HG03139 (cell line): ENCODE measurements around the gene RCCD1.
"Not testable (repeated sequence)": the region's sequence is repeated elsewhere in the genome, so short reads cannot be mapped to it uniquely, and the experiment has no call there.

ENCODE experiments used
- ATAC-seq: cut with Tn5 transposase; IDR thresholded peaks from one replicate; pipeline ENCODE4 v1.9.1; 2021; ENCODE audit not compliant: unreplicated experiment

The RCCD1 gene

DNA sequence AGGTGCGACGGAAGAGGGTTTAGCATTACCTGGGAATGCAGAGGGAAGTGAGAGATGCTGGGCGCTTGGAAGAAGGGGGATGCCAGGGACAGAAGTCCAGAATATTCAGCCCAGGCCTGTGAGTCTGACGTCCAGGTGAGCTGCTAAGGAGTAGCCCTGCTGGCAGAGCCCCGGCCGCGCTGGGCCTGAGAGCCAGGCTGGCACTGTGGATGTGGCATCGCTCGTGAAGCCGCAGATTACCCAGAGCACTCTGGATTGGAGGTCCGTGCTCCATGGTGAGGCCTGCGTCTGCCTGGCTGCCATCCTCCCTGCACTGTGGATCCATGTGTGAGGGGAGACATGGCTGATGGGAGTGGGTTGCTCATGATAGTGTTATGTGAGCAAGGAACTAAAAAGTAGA, 37.1 kb upstream of the RCCD1 start:
- ATAC-seq: no peak

DNA sequence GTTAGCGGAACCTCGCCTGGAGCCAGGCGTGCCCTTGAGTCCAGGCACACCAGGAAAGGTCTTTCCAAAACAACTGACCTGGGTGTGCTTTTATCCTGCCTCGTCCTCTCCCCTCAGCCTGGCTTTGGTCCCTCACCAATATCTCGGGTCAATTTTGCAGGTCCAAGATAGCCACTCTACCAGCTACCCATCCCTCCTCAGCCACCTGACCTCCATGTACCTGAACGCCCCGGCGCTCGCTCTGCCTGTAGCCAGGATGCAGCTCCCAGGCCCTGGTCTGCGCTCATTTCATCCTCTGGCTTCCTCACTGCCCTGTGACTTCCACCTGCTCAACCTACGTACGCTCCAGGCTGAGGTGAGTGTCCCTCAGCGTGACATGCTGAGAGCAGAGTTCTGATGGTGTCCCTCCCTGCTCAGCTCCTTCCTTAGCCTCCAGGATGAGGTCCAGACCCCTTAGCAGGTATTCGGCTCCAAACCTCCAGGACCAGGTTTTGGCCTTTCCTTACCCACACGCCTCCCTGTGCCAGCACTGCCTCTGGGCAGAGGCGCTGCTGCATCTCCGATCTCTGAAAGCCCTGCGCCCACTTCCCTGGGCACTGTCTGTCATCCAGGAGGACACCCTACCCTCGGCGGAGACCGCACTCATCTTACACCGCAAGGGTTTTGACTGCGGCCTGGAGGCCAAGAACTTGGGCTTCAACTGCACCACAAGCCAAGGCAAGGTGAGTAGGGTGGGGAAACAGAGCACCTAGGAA, 36.5 kb upstream of the RCCD1 start:
- no peak for ATAC-seq

DNA sequence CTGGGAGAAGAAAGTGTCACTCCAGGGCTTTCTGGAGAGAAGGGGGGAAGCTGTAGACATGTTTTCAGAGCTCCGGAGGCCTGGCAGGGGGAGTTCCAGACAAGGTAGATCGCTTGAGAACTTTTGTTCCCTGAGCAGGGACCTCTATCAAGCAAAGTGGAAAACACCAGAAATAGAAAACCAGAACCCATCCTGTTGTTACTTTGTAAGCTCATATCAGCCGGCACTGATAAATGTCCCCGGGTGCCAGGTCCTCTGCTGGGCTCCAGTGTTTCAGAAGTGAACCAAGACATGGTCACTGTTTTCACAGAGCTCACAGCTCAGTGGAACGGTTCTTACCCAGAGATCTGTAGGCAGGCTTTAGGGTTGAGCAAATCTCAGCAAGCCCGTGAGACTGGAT, 35.8 kb upstream of the RCCD1 start:
- ATAC-seq: no peak

DNA sequence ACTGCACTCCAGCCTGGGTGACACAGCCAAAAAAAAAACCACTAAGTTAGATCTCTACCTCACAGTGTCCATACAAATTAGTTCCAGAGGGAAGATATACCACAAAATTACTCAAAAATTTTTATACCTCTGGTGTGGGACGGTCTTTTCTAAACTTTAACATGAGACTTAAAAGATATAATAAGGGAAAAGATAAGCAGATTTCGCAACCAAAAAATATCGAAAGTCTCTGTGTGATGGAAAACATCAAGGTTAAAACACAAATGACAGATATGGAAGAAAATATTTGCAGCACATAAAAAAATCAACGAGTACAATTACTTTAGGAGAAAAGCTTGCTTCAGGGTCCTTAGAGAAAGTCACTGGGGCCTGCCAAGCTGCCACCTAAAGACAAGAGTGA, 32.8 kb upstream of the RCCD1 start:
- ATAC-seq: no peak

DNA sequence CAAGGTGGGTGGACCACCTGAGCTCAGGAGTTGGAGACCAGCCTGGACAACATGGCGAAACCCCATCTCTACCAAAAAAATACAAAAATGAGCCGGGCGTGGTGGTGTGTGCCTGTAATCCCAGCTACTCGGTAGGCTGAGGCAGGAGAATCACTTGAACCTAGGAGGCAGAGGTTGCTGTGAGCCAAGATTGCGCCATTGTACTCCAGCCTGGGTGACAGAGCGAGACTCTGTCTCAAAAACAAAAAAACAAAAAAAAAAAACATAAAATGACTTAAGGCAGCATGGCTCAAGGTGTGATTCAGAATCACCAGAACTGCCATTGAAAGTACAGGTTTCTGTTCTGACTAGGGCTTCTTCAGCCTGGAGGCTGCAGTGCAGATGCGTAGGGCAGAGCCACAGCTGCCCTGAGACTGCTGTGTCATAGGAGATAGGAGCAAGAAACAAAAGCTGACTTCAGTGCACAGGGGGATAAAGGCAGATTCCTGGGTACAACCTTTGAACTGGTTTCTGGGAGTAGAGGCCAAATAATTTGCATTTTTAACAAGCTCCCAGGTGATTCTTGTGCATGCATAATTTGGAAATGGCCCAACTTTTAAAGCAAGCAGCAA, 31.9 kb upstream of the RCCD1 start:
- peak; percentile 51 for ATAC-seq

DNA sequence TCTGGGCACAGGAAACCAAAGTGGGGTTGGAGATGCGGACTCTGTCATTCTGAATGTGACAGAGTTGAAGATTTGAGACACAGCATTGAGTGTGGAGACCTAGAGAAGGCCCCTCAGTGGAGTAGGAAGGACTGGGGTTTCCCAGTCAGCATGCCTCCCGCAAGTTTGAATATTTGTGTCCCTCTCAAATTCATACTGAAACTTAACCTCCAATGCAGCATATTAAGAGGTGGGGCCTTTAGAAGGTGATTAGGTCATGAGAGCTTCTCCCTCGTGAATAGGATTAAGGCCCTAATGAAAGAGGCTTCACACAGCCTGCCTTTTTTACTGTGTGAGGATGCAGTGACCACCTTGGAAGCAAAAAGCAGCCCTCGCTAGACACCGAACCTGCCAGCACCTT, 30.3 kb upstream of the RCCD1 start:
- peak; percentile 72 for ATAC-seq

DNA sequence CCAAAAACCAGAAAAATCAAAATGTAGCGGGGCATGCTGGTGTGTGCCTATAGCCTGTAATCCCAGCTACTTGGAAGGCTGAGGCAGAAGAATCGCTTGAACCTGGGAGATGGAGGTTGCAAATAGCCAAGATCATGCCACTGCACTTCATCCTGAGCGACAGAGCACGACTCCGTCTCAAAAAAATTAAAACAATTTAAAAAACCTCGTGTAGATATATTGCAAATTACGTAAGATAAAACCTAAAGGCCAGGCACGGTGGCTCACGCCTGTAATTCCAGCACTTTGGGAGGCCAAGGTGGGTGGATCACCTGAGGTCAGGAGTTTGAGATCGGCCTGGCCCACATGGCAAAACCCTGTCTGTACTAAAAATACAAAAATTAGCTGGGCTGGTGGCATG, 27.9 kb upstream of the RCCD1 start:
- ATAC-seq: not testable (repeated sequence)

DNA sequence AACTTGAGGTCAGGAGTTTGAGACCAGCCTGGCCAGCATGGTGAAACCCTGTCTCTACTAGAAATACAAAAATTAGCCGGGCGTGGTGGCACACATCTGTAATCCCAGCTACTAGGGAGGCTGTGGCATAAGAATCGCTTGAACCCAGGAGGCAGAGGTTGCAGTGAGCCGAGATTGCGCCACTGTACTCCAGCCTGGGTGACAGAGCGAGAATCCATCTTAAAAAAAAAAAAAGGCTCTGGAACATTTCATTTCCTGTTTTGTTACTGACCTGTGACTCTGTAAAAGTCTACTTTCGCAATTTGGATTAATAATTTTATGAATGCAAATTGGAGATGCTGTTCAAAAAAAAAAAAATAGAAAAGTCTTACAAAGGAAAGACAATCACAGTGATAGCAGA, 26.6 kb upstream of the RCCD1 start:
- not testable (repeated sequence) for ATAC-seq

DNA sequence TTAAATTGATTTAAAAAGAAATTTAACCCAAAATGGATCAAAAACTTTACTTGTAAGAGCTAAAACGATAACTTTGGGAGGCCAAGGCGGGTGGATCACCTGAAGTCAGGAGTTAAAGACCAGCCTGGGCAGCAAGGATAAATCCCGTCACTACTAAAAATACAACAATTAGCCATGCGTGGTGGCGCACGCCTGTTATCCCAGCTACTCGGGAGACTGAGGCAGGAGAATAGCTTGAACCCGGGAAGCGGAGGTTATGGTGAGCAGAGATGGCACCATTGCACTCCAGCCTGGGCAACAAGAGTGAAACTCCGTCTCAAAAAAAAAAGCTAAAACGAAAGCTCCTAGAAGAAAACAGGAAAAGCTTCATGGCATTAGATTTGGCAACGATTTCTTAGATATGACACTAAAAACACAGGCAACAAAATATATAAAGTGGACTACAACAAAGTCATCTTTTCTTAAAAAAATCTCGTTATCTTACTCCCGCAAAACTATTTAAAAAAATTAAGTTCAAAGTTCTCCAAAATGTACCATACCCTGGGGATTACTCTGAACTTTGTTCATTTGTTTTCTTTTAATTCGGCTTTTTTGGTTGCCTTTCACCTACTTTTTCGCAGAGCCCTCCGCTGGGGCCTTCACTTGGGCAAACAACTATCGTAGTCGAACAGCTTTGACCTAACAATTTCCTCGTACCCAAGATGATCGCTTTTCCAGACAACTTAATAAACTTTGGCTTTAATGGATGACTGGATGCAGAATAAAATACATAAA, 25.3 kb upstream of the RCCD1 start:
- no peak for ATAC-seq

DNA sequence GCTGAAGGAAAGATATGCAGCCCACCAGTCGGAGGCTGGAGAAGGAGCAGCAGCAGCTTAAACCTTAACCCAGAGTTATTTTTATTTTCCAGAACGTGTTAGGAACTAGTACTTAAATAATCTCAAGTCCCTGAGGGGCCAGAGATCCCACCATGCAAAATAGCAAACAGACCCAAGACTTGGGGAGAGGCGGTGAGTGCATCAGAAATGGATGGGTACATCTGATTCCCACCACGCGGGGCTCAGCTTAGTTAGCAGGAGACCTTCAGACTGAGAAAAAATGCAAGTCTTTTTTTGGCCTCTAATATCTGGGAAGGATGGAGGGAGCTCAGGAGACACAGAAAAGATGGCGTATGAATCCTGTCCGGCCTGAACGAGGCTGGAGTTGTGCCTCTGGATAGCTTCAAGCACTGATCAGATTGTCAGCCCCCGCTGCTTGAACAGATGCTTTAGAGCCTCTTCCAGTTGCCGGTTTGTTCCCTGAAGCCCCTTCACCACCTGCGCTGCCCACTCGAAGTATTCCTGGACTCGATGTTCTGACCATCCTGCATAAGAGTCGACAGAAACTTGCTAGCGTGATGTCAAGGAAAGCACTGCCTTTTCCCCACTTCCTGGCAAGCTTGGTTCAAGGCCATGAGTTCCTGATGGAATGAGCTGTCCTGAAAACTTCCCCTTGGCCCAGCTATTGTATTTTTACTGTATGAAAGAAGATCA, 23.7 kb upstream of the RCCD1 start:
- ATAC-seq: no peak

DNA sequence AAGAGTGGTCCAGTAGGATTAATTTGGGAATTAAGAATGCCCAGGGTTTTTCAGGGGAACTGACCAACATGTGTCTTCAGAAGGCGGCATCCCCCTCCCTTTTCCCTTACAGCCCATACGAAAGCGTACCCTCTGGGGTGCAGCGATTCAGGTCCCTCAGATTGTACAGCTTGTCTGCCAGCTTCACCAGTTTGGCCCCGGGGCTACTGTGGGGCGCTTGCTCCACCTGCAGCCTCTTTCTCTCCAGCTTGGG, 23.2 kb upstream of the RCCD1 start:
- ATAC-seq: no peak

DNA sequence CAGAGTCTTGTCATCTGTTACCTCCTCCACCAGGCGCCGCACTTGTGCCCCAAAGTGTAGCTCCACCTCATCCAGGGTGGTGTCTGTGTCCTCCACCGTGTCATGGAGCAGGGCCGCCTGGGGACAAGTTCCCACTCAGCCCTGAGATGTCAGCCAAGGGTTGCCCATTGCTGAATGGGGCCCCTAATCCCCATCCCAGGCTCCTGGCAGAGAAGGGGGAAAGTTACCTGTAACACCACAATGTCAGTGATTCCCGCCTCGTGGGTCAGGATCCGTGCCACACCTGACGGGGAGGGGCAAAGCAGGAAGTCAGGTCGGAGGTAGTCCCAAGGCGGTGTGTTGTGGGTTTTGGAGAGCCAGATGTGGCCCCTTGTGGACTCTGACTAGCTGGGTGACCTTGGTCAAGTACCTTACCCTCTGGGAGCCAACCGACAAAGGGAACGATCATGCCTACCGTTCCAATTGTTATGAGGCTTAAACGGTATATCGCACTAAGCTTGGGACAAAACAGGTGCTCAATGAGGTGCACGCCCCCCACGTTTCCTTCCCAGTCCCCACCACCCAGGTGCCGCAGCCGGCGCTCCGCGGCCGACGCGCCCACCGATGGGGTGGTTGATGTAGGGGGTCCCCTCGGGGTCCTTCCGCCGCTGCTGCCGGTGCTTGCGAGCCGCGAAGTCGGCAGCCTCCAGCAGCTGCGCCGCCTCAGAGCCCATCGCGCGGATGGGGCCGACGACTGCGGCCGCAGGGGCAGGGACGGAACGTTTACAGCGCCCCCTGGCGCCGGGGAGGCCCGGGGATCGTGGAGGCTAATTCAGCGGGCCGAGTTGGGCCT, 22.6 kb upstream of the RCCD1 start, which contains the start of gene HDDC3:
TSS of gene HDDC3 (minus strand) at position 722 of the 832 bp plus-strand sequence. CDS start at position 713, 9 bp downstream.
- peak; percentile 43 for ATAC-seq

DNA sequence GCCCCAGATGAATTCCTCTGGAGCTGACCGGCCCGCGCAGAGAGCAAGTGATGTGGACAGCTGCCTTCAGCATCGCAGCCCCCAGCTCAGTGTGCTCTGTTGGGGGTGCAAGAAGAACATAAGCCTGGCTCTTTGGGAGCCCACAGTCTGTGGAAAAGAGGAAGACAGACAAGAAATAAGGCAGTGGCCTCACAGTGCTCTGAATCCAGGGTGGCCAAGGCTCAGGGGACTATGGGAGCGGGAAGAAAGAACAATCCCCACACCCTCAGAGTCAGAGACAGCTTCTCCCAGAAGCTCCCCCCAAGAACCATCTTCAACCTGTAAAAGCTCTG, 22.1 kb upstream of the RCCD1 start:
- no peak for ATAC-seq

DNA sequence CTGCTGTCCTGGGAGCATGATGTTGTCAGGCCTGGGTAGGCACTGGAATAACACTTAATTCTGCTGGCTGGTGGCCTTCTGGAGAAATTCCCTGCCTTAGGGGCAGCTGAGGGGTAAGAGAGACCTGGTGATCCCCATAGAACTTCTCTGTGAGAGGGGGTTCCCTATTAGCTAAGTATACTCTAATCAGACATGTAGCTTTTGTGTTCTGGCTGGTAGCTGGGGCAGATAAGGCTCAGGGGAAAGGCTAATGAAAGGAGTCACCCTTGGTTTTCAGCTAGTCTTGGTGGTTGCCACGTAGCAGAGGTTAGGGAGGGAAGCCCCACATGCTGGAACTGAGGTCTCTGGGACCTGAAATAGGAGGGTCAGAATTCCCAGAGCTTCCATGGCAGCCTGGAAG, 21.4 kb upstream of the RCCD1 start:
- no peak for ATAC-seq

DNA sequence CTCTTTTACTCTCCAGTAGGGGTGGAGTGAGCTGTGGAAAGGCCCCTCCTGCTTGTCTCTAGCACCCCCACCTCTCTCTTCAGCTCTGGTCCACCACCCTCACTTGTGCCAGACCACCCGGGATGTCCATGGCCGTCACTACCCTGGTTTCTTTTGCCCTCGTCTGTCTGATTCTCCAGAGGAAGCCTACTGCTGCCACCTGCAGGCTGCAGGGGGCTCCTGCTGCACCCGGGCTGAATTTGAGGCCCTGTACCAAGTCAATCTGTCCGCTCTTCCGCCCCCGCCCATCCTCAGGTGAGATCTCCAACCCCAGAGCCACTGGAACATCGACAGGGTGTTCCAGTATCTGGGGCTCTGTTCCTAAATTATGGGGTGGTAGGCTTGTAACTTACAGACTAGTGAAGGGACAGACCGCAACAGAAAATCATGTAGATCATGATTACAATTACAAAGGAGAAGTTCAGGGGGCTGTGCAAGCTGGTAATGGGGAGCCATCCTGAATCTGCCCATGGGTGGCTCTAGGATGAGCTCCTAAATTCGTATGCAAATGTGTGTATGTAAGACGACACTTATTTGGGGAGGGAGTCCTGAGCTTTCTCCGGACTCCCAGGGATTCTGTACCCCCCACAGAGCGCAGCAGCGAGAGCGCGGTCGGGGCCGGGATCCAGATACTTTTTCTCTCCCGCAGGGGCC, 20.3 kb upstream of the RCCD1 start:
- peak; percentile 37 for ATAC-seq

DNA sequence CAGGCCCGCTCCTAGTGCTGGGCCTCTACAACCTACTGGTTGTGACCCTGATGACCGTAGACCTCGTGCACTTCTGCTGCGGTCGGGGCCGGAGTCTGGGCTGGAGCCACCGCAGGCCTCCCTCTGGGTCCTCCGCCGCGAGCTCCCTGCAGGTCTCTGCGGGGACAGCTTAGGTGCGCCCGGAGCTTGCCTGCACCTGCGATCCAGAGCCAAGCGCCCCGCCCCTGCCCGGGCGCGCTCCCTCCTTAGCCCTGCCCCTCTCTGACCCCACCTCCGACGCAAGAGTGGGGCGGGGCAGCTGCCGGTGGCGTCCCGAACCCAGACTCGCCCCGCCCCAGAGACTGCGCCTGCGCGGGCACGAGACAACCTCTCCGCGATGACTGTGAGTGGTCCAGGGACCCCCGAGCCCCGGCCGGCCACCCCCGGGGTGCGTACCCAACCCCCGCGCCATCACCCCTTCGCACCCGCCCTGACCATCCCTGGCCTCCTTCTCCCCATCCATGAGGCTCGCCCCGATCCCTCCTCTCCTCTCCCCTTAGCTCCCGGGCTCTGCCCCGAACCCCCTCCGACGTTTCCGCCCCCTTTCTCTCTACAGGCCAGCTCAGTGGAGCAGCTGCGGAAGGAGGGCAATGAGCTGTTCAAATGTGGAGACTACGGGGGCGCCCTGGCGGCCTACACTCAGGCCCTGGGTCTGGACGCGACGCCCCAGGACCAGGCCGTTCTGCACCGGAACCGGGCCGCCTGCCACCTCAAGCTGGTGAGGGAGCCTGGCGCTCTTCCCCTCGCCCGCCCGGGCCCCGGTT, 19.5 kb upstream of the RCCD1 start, which contains the start of gene UNC45A:
TSS of gene UNC45A (plus strand) at position 337 of the 803 bp plus-strand sequence. CDS start at position 377, 40 bp downstream.
- peak; percentile 57 for ATAC-seq

DNA sequence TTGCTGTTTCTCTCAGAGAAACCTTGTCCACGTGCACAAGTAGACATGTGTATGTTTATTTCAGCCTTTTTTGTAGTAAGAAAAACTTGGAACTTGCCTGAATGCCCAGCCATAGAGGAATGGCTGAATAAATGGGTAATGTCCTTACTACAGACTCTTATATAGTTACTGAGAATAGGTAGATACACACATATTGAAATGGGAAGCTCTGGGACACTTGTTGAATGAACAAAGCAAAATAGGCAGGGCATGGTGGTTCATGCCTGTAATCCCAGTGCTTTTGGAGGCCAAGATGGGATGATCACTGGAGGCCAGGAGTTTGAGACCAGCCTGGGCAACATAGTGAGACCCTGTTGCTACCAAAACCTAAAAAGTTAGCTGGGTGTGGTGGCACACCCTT, 17.9 kb upstream of the RCCD1 start:
- ATAC-seq: no peak

DNA sequence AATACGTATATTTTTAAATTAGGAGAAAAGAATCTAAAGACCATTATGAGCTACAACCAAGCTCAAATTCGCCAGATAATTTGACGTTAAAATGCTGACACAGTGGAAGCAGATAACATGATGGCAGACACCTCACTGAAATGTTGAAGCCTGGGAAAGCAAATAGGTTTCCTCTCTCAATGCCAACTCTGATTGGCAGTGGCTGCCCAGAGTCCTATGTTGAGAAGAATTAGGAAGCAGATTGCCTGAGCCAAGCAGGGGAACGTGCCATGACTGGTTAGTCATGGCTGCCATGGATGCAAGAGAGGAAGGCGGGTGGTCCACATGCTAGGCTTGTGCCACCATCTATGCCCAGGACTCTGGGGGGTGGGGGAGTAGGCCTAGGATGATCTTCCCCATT, 16.4 kb upstream of the RCCD1 start:
- ATAC-seq: no peak

DNA sequence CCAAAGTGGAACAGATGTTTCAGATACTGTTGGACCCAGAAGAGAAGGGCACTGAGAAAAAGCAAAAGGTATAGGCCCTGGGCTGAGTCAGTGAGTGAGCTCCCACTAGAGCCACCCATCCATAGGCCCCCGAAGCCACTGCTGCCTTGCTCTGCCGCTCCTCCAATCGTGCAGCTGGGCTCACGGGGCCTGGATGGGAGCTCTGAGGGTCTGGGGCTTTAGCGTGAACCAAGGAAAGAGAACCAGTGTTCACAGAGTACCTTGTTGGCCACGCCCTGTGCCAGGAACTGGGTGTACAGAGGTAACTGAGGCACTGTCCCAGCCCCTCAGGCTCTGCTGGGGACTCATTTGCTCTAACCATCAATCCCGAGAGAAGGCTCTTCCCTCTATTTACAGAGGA, 14.9 kb upstream of the RCCD1 start:
- ATAC-seq: no peak
